Measurements from ENCODE around the gene PSORS1C1.

Gene PSORS1C1

GRCh38 chr6:31110825-31111582, 3.6 kb upstream of the PSORS1C1 start:
- no peak overlapping the region for H3K4me3 ChIP-seq (ENCODE audit: low read depth, low read length)
- in situ Hi-C loops (cut with HindIII; ENCODE audit: low sequenced_read_pairs): loop anchor here (5.0 kb wide), 1 partner anchor 36 kb away; no protein-coding TSS in a partner anchor
- TF ChIP-seq CTCF (IDR thresholded peaks at IDR 0.05; ENCODE audit: low read depth, low read length, missing control alignments): no peak
- DNase-seq (ENCODE audit: low read depth): no peak

- in situ Hi-C loops (cut with HindIII; ENCODE audit: low sequenced_read_pairs): loop anchor here (5.0 kb wide), 1 partner anchor 36 kb away; no protein-coding TSS in a partner anchor
Measured at GRCh38 chr6:31111712-31112111, 2.9 kb upstream of the PSORS1C1 start.

GRCh38 chr6:31112478-31112877, 2.1 kb upstream of the PSORS1C1 start, which contains the start of gene C6orf15:
TSS of gene C6orf15 (minus strand) at chr6:31112575. CDS start at chr6:31112555, 20 bp downstream.
- H3K4me3 ChIP-seq (ENCODE audit: low read depth, low read length): no peak within 1 kb of the TSS
- DNase-seq (ENCODE audit: low read depth): no peak
- in situ Hi-C loops (cut with HindIII; ENCODE audit: low sequenced_read_pairs): loop anchor here (5.0 kb wide), 1 partner anchor 35 kb away; no protein-coding TSS in a partner anchor
- no peak for TF ChIP-seq CTCF (IDR thresholded peaks at IDR 0.05; ENCODE audit: low read depth, low read length, missing control alignments)

More at GRCh38 chr6:31111712-31112111, 2.9 kb upstream of the PSORS1C1 start:
- DNase-seq (ENCODE audit: low read depth): no peak
- no peak overlapping the region for H3K4me3 ChIP-seq (ENCODE audit: low read depth, low read length)
- no peak for TF ChIP-seq CTCF (IDR thresholded peaks at IDR 0.05; ENCODE audit: low read depth, low read length, missing control alignments)

GRCh38 chr6:31113861-31114540, 599 bp upstream of the PSORS1C1 start:
- no peak overlapping the region for H3K4me3 ChIP-seq (ENCODE audit: low read depth, low read length)
- peak; percentile 94 for DNase-seq (ENCODE audit: low read depth)
- in situ Hi-C loops (cut with HindIII; ENCODE audit: low sequenced_read_pairs): loop anchor here (5.0 kb wide), 1 partner anchor 33 kb away; no protein-coding TSS in a partner anchor
- TF ChIP-seq CTCF (IDR thresholded peaks at IDR 0.05; ENCODE audit: low read depth, low read length, missing control alignments): no peak

GRCh38 chr6:31114970-31115849, 610 bp downstream of the PSORS1C1 start:
- in situ Hi-C loops (cut with HindIII; ENCODE audit: low sequenced_read_pairs): loop anchor here (5.0 kb wide), 1 partner anchor 32 kb away; no protein-coding TSS in a partner anchor
- peak overlapping the region; percentile 19 for H3K4me3 ChIP-seq (ENCODE audit: low read depth, low read length)
- TF ChIP-seq CTCF (IDR thresholded peaks at IDR 0.05; ENCODE audit: low read depth, low read length, missing control alignments): peak; percentile 54
- peak; percentile 35 for DNase-seq (ENCODE audit: low read depth)

All from astrocyte of the cerebellum (primary cell).